Measurements from ENCODE around the gene ATP8A1. TPM values are rescaled to one million over a fixed set of nuclear protein-coding genes. Genes with fewer than 3 reads are reported as not detected.

ATP8A1 gene
- total and polyA plus RNA-seq, 2 of the 8 experiments (the other 6 are each of a cell fraction or from before 2014, with no cell fraction given), result 3.7 to 14.9 TPM

- FAIRE-seq (no peak), DNase-seq (ENCODE audit: low read depth in 1 of 2, low spot score in 2 of 2) (no peak)
- Histone ChIP-seq H3K27me3 (replicated peaks in 1 of 4; ENCODE audit: control insufficient read depth in 3 of 4, extremely low read depth in 1 of 4, insufficient read depth in 3 of 4, low read length in 3 of 4) (no peaks in the 10 kb centered on the region), H2BK12ac (ENCODE audit: low read depth, low read length) (no peak overlapping the region), H3K56ac (replicated peaks; ENCODE audit: insufficient read length, low read depth, low read length) (no peak overlapping the region), H4K5ac (ENCODE audit: insufficient read length, low read depth, low read length) (no peak overlapping the region), H2BK5ac (ENCODE audit: low read depth, low read length) (no peak overlapping the region), H3K9me3 (ENCODE audit: insufficient read depth in 2 of 2, low read depth in 1 of 2, low read length in 1 of 2) (no peaks in the 10 kb centered on the region), H4K20me1 (replicated peaks in 1 of 2; ENCODE audit: control insufficient read depth in 1 of 2, insufficient read depth in 2 of 2, low read length in 2 of 2) (no peaks in the 10 kb centered on the region), H3K79me2 (ENCODE audit: control insufficient read depth in 1 of 2, insufficient read depth in 2 of 2, low read length in 2 of 2) (no peaks in the 10 kb centered on the region), H2BK120ac (replicated peaks; ENCODE audit: low read depth, low read length) (no peak overlapping the region), H3K23me2 (ENCODE audit: low read depth, low read length) (no peaks in the 10 kb centered on the region; the same call in 1 of the 2 replicates), H2AFZ (ENCODE audit: low read length) (no peak overlapping the region), H3K27ac (ENCODE audit: low read depth, low read length) (no peak overlapping the region), H3K36me3 (ENCODE audit: control insufficient read depth in 2 of 4, insufficient read depth in 4 of 4, low read length in 3 of 4) (no peaks in the 10 kb centered on the region), H3K23ac (ENCODE audit: insufficient read length) (no peak overlapping the region), H4K8ac (ENCODE audit: extremely low read depth, insufficient read depth, low read length) (no peak overlapping the region), H3K4me3 (ENCODE audit: extremely low read depth in 1 of 4, insufficient read depth in 2 of 4, low read depth in 3 of 4, low read length in 4 of 4) (no peak overlapping the region), H3K14ac (ENCODE audit: insufficient read length) (no peak overlapping the region), H3K4me2 (ENCODE audit: insufficient read depth in 1 of 2, low read depth in 2 of 2, low read length in 2 of 2) (no peak overlapping the region), H3K4me1 (replicated peaks in 1 of 4; ENCODE audit: control insufficient read depth in 3 of 4, insufficient read depth in 4 of 4, low read length in 3 of 4) (no peaks in the 10 kb centered on the region), H3K9ac (replicated peaks in 1 of 4; ENCODE audit: extremely low read depth in 1 of 4, low read depth in 3 of 4, low read length in 3 of 4) (no peak overlapping the region), H2BK15ac (ENCODE audit: low read length) (no peak overlapping the region), H3K79me1 (ENCODE audit: low read depth, low read length) (no peaks in the 10 kb centered on the region), H3K18ac (ENCODE audit: extremely low read depth, low read length) (no peak overlapping the region), H4K91ac (replicated peaks; ENCODE audit: insufficient read length, low read length) (no peak overlapping the region), H2BK20ac (ENCODE audit: low read length) (no peak overlapping the region), H3K4ac (replicated peaks; ENCODE audit: insufficient read length, low read depth, low read length) (no peak overlapping the region), H2AK5ac (ENCODE audit: low read depth, low read length) (no peak overlapping the region)
- ChIA-PET POLR2A (ENCODE audit: partially characterized antibody) (no interaction called here), CTCF (ENCODE audit: partially characterized antibody) (interaction anchor here (0.6 to 1.4 kb wide), 2 partner anchors 208 to 335 kb away, joined by 3 read pairs; no protein-coding TSS in a partner anchor)
- WGBS, 2 experiments (ENCODE audit: extremely low coverage in 1 of 2, insufficient coverage in 1 of 2, insufficient read length in 1 of 2, insufficient replicate concordance in 2 of 2, low coverage in 1 of 2, low lambda C conversion rate in 2 of 2, missing lambda C conversion rate in 1 of 2), result 84% methylated on average over 1 of the region's 1 CpG; no CpG with 5 or more reads in 1 of the 2 experiments
- TF ChIP-seq KDM5A (IDR thresholded peaks at IDR 0.05; ENCODE audit: low read length) (no peak), USF2 (IDR thresholded peaks at IDR 0.05; ENCODE audit: low read length) (no peak), BACH1 (IDR thresholded peaks at IDR 0.05; ENCODE audit: low read length) (0 out of 2 replicates have a peak, but pooled peaks have one; percentile 20), SRF (IDR thresholded peaks at IDR 0.05; ENCODE audit: low read depth, low read length) (no peak), MAFK (IDR thresholded peaks at IDR 0.05; ENCODE audit: low read depth, low read length) (peak; percentile 94), POU5F1 (IDR thresholded peaks at IDR 0.05; ENCODE audit: low read depth, low read length) (no peak), CBX5 (IDR thresholded peaks at IDR 0.05; ENCODE audit: low read depth, low read length) (no peak)
These were observed 113.8 kb downstream of the ATP8A1 start for GRCh38 chr4:42543126-42543525.
